G401.6 (cell line): ENCODE measurements around the gene YIF1A.
"Not testable (repeated sequence)": the region's sequence is repeated elsewhere in the genome, so short reads cannot be mapped to it uniquely, and the experiment has no call there.

Experiments
- FAIRE-seq: peaks from 2 replicates; lab custom pipeline; 2012; peaks lifted over from hg19 to GRCh38; lab: Jason Lieb, UNC

The YIF1A gene

GRCh38 chr11:66325263-66325671 lies 36.3 kb upstream of the YIF1A start:
- no peak for FAIRE-seq

- FAIRE-seq, result no peak
Measured at GRCh38 chr11:66324664-66325063, 35.7 kb upstream of the YIF1A start.

DNA sequence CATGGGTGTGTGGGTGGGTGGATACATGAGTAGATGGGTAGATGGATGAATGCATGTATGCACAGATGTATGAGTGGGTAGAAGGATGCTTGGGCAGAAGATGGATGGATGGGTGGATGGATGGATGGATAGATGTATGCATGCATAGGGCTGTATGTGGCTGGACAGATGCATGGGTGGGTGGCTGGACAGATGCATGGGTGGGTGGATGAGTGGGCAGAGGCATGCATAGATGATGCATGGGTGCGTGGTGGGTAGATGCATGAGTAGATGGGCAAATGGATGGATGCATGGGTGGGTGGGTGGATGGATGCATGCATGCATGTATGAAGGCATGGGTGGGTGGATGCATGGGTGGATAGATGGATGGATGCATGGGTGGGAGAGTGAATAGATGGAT lies 34.7 kb upstream of the YIF1A start:
- no peak for FAIRE-seq

DNA sequence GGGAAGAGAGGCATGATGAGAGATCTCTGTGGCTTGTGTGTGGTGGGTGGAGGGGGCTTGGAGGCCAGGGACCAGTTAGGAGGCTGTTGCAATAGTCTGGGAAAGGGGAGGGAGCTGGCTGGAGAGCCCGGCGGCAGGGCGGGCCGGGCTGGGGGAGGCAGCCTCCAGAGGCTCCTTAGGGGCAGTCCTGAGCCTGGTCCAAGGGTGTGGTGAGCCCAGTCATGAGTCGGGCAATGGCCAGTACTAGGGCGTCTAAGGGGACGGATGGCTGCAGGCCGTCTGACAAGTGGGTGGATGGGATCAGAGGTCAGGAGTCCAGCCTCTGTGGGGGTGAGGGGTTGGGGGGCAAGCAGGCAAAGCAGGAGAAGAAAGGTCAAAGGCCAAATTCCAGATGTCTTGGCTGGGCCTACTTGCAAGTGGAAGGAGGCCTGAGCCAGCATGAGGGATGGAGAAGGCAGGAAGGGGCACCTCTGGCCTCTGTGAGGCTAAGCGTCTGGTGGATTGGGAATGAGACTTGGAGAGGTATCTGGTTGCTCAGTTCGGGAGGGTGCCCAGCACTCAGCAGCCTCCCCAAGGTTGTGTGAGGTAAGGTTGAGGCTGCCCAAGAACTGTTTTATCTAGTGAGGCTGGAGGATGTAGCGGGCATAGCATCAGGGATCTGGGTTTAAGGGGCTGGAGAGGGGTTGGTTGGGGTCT lies 33.9 kb upstream of the YIF1A start:
- no peak for FAIRE-seq

DNA sequence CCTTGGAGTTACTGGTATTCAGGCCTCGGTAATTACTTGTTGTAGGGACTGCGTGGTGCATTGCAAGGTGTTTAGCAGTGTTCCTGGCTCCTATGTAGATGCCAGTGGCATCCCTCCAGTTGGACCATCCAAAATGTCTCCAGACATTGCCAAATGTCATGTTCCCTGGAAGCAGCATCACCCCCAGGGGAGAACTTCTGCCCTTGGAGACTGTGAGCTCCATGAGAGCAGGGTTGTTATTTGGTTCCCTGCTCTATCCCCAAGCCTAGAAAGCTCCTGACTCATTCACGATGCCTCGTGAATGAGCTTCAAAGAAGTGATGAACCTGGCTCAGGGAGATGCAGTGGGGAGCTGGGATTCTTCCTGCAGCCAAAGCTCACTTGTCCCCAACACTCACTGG lies 32.7 kb upstream of the YIF1A start:
- no peak for FAIRE-seq

- FAIRE-seq, result not testable (repeated sequence)
Measured at GRCh38 chr11:66320748-66321147, 31.8 kb upstream of the YIF1A start.

DNA sequence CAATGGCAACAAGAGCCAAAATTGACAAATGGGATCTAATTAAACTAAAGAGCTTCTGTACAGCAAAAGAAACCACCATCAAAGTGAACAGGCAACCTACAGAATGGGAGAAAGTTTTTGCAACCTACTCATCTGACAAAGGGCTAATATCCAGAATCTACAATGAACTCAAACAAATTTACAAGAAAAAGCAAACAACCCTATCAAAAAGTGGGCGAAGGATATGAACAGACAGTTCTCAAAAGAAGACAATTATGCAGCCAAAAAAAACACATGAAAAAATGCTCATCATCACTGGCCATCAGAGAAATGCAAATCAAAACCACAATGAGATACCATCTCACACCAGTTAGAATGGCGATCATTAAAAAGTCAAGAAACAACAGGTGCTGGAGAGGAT lies 31.3 kb upstream of the YIF1A start:
- not testable (repeated sequence) for FAIRE-seq

DNA sequence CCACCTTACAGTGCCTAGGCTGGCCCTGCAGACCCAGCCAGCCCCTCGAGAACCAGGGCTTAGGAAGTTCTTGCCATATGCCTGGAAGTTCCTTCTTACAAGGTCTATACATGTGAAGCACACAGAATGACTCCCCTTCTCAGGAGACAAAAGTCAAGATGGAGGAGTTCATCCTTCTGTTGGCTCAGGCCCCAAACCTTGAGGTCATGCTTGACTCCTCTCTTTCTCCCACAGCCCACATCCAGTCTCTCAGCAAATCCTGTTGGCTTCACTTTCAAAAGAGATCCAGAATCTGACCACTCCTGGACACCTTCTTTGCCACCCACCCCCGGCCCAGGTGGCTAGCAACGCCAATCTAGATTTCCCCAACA lies 29.6 kb upstream of the YIF1A start:
- FAIRE-seq, result no peak

DNA sequence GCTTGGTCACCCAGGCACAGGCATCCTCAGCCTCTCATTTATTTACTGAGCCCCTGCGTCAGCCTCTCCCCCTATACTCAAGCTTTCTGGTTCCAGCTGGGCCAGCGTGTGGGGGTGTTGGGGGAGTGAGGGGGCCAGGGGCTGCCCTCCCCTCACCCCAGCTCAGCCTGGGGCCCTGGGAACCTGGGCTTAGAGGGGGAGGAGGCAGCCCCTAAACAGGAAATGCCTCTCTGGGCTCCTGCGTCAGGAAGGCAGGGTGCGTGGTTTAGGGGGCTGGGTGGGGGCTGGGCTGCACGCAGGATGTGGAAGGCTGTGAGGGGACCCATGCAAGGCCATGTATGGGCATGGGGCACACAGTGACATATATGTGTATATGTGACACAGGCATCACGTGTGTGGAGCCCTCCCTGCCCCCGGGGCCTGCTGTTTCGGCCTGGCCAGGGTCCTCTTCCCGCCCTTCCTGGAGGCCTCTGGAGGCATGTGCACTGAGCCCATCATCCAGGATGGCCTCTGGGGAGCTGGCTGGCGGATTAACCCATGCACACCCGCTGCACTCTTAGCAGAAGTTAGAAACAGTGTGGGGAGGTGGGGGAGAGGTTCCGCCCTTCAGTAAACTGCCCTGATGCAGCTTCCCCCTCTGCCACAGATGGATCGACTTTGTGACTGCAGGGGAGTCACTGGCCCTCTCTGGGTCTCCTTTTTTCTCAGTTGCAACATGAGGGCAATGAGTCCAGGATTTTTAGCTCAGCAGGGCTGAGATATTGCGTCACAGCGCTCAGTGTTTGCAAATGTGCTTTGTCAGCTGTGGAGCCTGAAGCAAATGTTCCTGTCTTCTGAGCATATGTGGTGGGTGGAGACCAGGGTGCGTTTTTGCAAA lies 29.0 kb upstream of the YIF1A start:
- FAIRE-seq, result no peak

DNA sequence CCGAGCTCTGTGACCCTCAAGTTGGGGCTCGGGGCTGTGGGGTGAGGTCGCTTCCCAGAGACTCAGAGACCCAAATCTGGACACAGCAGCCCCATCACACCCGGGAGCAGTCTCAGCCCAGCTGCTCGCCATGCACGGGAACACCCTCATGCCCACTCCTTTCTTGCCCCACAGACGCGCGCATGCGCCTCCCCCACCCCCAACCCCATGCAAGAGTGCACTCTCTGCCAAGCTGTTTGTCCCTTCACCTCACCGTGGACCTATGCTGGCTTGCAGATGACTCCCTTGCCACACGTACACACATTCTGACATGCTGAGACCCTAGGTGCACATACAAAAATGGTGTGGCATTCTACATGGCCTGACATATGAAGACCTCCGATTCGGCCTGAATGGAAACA lies 28.4 kb upstream of the YIF1A start:
- FAIRE-seq, result no peak

DNA sequence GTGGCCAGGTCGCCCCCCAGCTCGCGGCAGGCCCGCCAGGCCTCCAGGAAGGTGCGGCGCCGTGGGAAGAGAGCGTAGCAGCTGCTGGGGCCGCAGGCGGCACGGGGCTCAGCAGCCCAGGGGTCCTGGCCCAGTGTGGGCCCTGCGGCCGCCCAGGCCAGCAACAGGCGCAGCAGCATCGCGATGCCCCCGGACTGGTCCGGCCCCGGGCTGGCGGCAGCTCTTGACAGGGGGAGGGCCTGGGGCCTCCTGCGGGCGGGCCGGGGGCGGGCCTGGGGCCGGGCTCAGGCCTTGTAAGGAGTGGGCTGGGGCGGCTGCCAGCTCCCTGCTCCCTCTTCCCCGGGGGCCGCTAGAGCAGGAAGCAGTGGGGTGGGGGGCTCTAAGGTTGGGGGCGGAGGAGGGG lies 27.9 kb upstream of the YIF1A start, which contains the start of gene CD248:
Gene CD248, minus strand, starts transcription at position 196 of the 403 bp plus-strand sequence. Its CDS starts 17 bp downstream, at position 179.
- FAIRE-seq, result no peak

GRCh38 chr11:66315921-66316811 lies 27.2 kb upstream of the YIF1A start:
- FAIRE-seq, result no peak

GRCh38 chr11:66315498-66315885 lies 26.5 kb upstream of the YIF1A start:
- no peak for FAIRE-seq

DNA sequence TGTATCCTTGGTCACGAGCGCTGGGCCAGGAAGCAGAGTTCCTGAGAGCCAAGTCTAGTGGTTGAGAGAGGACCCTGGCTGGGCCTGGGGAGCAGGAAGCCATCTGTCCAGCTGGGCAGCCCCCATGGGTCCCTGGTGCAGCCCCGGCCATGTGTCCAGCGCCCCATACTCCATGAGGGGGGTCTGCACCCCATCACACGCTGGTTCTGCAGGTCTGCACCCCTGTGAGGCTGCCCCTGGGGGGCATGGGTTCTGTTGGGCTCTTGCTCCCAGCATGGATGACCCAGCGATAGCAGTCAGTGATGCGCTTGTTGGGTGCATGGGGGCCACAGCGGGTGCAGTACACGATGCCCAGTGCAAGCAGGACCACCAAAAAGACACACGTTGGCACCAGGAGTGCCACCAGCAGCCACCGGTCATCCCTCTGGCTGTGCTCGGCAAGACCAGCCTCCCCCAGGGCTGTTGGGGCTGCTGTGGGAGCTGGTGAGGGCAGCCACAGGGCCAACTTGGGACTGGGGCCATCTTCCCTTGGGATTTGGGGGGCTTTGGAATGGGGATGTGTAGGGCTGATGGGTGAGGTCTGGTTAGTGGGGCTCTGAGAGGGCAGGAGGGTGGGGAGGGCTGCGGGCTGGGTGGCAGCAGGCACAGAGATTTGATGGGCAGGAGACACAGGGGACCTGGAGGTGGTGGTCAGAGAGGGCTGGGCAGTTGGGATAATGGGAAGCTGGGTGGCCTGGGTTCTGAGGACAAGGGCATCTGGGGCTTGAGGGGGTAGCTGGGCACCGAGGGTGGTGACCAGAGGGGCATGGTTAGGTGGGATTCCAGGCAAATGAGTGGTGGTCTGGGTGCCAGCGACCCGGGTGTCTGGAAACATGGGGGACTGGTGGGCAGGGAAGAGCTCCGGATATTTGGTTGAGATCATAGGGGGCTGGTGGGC lies 25.9 kb upstream of the YIF1A start:
- no peak for FAIRE-seq

DNA sequence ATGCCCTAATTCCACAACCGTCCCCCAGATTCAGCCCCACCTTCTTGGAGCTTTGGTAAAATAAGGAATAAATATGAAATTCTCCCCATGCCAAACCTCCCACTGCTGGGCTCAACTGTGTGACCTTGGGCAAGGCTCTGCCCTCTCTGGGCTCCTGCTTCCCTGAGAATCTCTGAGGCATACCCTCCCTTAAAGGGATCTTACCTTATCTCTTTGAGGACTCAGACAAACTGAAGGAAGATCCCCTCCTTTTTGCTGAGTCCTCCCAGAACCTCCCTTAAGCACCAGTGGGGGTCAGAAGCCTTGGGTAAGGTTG lies 25.2 kb upstream of the YIF1A start:
- FAIRE-seq, result no peak

DNA sequence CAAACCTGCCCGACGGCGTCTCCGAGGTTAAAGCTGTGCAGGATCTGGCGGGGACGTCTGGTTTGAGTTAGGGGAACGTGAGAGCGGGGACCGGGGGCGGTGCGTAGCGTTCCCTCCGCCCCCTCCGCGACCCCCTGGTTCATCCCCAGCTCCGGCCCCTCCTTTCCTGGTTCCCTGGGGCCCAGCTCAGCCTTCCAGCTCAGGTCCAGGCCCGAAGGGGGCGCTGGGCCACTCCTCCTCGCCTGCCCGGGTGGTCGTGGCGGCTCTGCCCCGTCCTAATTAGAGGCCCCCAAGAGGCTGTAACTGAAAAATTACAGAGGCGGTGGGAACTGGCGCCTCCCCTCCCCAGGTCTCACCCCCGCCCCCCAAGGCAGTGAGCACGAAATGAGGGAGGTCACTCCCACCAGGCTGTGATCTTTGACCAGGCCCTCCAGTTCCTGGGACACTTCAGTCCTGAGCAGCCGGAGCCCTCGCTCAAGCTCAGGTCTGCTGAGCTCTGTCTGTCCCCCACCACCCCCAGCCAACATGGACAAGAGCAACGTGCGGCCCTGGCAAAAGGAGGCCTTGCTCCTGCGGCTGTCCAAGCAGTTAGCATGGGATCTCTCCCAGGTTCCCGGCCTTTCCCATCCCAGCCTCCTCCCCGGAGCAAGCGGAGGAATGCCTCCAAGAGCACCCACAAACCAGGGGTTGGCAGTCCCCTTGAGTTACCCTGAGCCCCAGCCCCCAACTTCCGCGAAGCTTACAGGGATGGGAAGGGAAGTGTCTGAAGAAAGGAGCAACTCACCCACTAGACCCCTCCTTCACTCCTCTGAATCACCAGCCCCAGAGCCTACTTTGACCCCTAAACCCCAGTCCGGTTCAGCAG lies 24.6 kb upstream of the YIF1A start:
- no peak for FAIRE-seq

GRCh38 chr11:66312549-66313320 lies 23.8 kb upstream of the YIF1A start:
- no peak for FAIRE-seq

DNA sequence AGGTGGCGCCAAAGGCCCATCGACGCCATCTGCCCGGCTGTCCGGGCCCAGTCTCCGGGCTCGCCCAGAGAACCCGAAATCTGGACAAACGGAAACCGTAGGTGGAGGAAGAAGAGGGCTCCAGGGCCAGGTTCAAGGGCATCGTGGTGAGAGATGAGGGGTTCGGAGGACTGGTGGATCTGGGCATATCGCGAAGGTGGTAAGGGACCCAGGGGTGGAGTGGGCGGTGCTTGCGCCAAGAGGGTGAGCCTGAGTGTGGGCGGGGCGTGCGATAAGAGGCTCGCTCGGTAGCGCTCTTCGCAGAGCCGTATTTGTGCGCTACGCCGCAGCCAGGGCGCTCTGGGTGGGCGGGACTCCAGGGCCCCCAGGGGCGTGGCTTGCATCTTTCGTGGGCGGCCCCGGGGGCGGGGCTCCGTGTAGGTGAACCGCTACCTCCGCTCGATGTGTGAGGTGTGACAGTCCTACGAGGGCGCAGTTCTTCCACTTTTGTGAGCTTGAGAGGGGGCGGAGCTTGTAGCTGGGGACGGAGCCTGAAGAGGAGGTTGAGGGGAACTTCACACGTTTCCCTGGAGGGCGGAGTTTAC lies 23.1 kb upstream of the YIF1A start:
- peak; percentile 96 for FAIRE-seq

GRCh38 chr11:66311470-66311964 lies 22.6 kb upstream of the YIF1A start:
- FAIRE-seq, result no peak
